Measurements from ENCODE around the gene PICALM. TPM values are rescaled to one million over a fixed set of nuclear protein-coding genes. Genes with fewer than 3 reads are reported as not detected.

Gene PICALM
- total and polyA plus RNA-seq, 12 donors: 33.9 to 217 (median 116) TPM

DNA sequence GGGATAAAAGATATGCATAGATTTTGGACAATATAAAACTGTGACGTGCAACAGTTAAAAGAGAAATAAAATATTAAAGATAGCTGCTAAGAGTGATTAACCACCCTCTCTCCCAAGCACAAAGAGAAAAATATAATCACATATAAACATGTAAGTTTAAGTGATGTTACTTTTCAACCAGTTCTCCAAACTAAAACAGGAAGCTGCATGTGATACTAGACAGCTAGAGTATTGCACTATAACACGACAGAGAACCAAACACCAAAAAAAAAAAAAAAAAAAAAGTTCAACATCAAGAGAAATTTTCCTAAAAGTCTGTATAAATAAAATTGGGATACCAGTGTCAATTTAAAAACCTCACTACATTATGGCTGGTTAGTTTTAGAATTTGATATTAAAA, 79.1 kb downstream of the PICALM start:
- no peaks in the 10 kb centered on the region for H3K36me3 ChIP-seq (replicated peaks in 1 of 2)

DNA sequence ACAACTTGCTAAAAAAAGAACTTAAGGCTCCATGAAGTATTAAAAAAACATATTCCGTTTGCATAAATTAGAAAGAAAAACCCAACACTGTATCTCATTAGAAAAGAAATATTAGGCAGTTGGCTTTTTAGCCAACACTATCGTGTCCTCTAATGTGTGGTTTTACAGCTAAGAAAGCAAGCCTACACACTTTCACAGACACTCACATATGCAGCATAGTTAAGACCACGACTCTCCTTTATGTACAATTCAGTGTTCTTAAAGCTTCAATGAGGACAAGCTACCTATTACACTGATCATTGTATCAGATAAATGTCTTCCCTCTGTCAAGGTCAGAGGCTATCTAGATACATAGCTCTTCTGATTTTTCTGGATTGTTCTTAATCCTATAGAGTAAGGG, 80.1 kb downstream of the PICALM start:
- Histone ChIP-seq H3K9me3 (replicated peaks in 1 of 3) (no peaks in the 10 kb centered on the region), H3K4me1 (replicated peaks in 1 of 2) (peaks cover 7 to 16% of the 10 kb centered on the region in 2 donors), H3K4me3 (no peak overlapping the region), H3K27me3 (no peaks in the 10 kb centered on the region), H3K27ac (no peak overlapping the region), H3K36me3 (replicated peaks in 1 of 2) (no peaks in the 10 kb centered on the region)
- no peak for TF ChIP-seq POLR2A (IDR thresholded peaks at IDR 0.05)
- TF ChIP-seq, protein P1, sequence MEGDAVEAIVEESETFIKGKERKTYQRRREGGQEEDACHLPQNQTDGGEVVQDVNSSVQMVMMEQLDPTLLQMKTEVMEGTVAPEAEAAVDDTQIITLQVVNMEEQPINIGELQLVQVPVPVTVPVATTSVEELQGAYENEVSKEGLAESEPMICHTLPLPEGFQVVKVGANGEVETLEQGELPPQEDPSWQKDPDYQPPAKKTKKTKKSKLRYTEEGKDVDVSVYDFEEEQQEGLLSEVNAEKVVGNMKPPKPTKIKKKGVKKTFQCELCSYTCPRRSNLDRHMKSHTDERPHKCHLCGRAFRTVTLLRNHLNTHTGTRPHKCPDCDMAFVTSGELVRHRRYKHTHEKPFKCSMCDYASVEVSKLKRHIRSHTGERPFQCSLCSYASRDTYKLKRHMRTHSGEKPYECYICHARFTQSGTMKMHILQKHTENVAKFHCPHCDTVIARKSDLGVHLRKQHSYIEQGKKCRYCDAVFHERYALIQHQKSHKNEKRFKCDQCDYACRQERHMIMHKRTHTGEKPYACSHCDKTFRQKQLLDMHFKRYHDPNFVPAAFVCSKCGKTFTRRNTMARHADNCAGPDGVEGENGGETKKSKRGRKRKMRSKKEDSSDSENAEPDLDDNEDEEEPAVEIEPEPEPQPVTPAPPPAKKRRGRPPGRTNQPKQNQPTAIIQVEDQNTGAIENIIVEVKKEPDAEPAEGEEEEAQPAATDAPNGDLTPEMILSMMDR (IDR thresholded peaks at IDR 0.05): no peak
- no peak for DNase-seq
- intact Hi-C loops (cut with DNase I): no loop called here
- 71 to 80% (median 75%) methylated on average over 3 of the region's 3 CpGs for WGBS, 4 donors

More for the DNA sequence above, 79.1 kb downstream of the PICALM start:
- no peaks in the 10 kb centered on the region for H3K9me3 ChIP-seq (replicated peaks in 1 of 3)
- TF ChIP-seq POLR2A (IDR thresholded peaks at IDR 0.05): no peak
- TF ChIP-seq, protein P1 (IDR thresholded peaks at IDR 0.05): no peak
- no peaks in the 10 kb centered on the region for H3K27me3 ChIP-seq
- no peak for DNase-seq
- no peak overlapping the region for H3K4me3 ChIP-seq
- WGBS, 4 donors: 77 to 85% (median 84%) methylated on average over 2 of the region's 2 CpGs
- intact Hi-C loops (cut with DNase I): no loop called here
- H3K4me1 ChIP-seq (replicated peaks in 1 of 2): peaks cover 7 to 16% of the 10 kb centered on the region in 2 donors
- H3K27ac ChIP-seq: no peak overlapping the region

DNA sequence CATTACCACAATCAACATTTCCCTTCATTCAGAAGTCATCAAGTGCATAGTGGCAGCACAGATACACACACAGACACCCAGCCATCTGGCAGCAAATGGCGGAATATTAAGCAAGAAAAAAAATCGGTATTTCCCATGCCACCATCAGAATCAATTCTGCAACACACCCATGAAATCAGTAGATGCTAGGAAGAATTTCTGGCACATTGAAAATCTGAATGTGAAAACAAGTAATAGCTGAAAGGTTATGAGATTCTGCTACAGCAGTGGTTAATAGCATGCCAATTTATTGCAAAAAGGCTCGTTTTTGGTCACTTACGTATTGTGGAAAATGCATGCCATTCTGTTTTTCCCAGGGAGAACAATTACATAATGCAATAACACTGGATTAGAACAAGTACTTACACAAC, 91.1 kb downstream of the PICALM start:
- Histone ChIP-seq H3K36me3 (replicated peaks in 1 of 2) (peaks cover 0 to 43% of the 10 kb centered on the region in 2 donors), H3K4me1 (replicated peaks in 1 of 2) (peaks cover 0 to 15% of the 10 kb centered on the region in 2 donors), H3K9me3 (replicated peaks in 1 of 3) (no peaks in the 10 kb centered on the region), H3K27me3 (no peaks in the 10 kb centered on the region), H3K27ac (no peak overlapping the region), H3K4me3 (no peak overlapping the region)
- TF ChIP-seq, protein P1 (IDR thresholded peaks at IDR 0.05): no peak
- TF ChIP-seq POLR2A (IDR thresholded peaks at IDR 0.05): no peak
- no peak for DNase-seq
- intact Hi-C loops (cut with DNase I): no loop called here
- WGBS, 4 donors: 71 to 87% (median 84%) methylated on average over 4 of the region's 4 CpGs

DNA sequence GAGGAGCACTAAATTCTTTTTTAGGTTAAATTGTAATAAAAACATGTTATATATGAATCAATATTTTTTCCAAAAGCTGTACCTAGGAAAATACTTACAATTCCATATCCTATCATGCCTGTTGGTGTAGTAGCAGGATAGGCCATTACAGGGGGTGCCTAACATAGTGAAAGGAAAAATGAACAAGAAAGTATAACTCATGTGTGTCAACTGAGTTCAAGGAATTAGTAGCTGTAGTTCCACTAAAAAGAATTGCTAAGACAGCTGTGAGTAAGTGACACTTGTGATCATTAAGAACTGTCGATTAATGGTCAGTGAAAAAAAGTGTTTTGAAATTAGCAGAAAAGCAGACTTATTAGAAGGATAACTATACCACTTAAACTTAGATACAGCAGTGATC, 92.4 kb downstream of the PICALM start:
- Histone ChIP-seq H3K27me3 (no peaks in the 10 kb centered on the region), H3K27ac (no peak overlapping the region), H3K4me3 (no peak overlapping the region), H3K36me3 (replicated peaks in 1 of 2) (peaks cover 0 to 52% of the 10 kb centered on the region in 2 donors), H3K9me3 (replicated peaks in 1 of 3) (no peaks in the 10 kb centered on the region), H3K4me1 (replicated peaks in 1 of 2) (peaks cover 0 to 15% of the 10 kb centered on the region in 2 donors)
- intact Hi-C loops (cut with DNase I): no loop called here
- DNase-seq: no peak
- TF ChIP-seq, protein P1 (IDR thresholded peaks at IDR 0.05): no peak
- TF ChIP-seq POLR2A (IDR thresholded peaks at IDR 0.05): no peak
- WGBS, 4 donors: 92 to 100% (median 97%) methylated on average over 1 of the region's 1 CpG

All from adrenal gland (tissue), 12 donors.